ENCODE results near the gene DAPK3.

DAPK3 gene

GRCh38 chr19:3981736-3982681, 11.1 kb upstream of the DAPK3 start:
- Histone ChIP-seq H3K36me3 (ENCODE audit: control insufficient read depth, low read depth, low read length) (peaks cover 75% of the 10 kb centered on the region), H3K27ac (ENCODE audit: low read length) (no peak overlapping the region), H3K9ac (ENCODE audit: low read length) (no peak overlapping the region), H3K27me3 (ENCODE audit: control insufficient read depth, insufficient read depth, low read length) (no peaks in the 10 kb centered on the region), H3K4me3 (ENCODE audit: low read length) (no peak overlapping the region), H3K9me3 (ENCODE audit: control insufficient read depth, low read depth, low read length) (no peaks in the 10 kb centered on the region), H3K4me1 (ENCODE audit: control insufficient read depth, low read depth, low read length) (peaks cover 9% of the 10 kb centered on the region)

- peaks cover 81% of the 10 kb centered on the region for H3K36me3 ChIP-seq (ENCODE audit: control insufficient read depth, low read depth, low read length)
- no peak overlapping the region for H3K4me3 ChIP-seq (ENCODE audit: low read length)
- H3K27ac ChIP-seq (ENCODE audit: low read length) = no peak overlapping the region
- H3K9me3 ChIP-seq (ENCODE audit: control insufficient read depth, low read depth, low read length) = no peaks in the 10 kb centered on the region
- H3K27me3 ChIP-seq (ENCODE audit: control insufficient read depth, insufficient read depth, low read length) = no peaks in the 10 kb centered on the region
- peaks cover 6% of the 10 kb centered on the region for H3K4me1 ChIP-seq (ENCODE audit: control insufficient read depth, low read depth, low read length)
- H3K9ac ChIP-seq (ENCODE audit: low read length) = no peak overlapping the region
Observed at GRCh38 chr19:3981373-3981735, 10.5 kb upstream of the DAPK3 start.

GRCh38 chr19:3980353-3981251, 9.7 kb upstream of the DAPK3 start:
- Histone ChIP-seq H3K27me3 (ENCODE audit: control insufficient read depth, insufficient read depth, low read length) (no peaks in the 10 kb centered on the region), H3K36me3 (ENCODE audit: control insufficient read depth, low read depth, low read length) (peaks cover 89% of the 10 kb centered on the region), H3K27ac (ENCODE audit: low read length) (no peak overlapping the region), H3K4me3 (ENCODE audit: low read length) (no peak overlapping the region), H3K4me1 (ENCODE audit: control insufficient read depth, low read depth, low read length) (no peaks in the 10 kb centered on the region), H3K9me3 (ENCODE audit: control insufficient read depth, low read depth, low read length) (no peaks in the 10 kb centered on the region), H3K9ac (ENCODE audit: low read length) (no peak overlapping the region)

- no peak overlapping the region for H3K9ac ChIP-seq (ENCODE audit: low read length)
- H3K36me3 ChIP-seq (ENCODE audit: control insufficient read depth, low read depth, low read length) = peaks cover 96% of the 10 kb centered on the region
- no peaks in the 10 kb centered on the region for H3K4me1 ChIP-seq (ENCODE audit: control insufficient read depth, low read depth, low read length)
- H3K4me3 ChIP-seq (ENCODE audit: low read length) = no peak overlapping the region
- no peaks in the 10 kb centered on the region for H3K27me3 ChIP-seq (ENCODE audit: control insufficient read depth, insufficient read depth, low read length)
- no peak overlapping the region for H3K27ac ChIP-seq (ENCODE audit: low read length)
- H3K9me3 ChIP-seq (ENCODE audit: control insufficient read depth, low read depth, low read length) = no peaks in the 10 kb centered on the region
Observed at GRCh38 chr19:3979674-3980352, 8.9 kb upstream of the DAPK3 start.

- no peak overlapping the region for H3K4me3 ChIP-seq (ENCODE audit: low read length)
- no peaks in the 10 kb centered on the region for H3K9me3 ChIP-seq (ENCODE audit: control insufficient read depth, low read depth, low read length)
- H3K27ac ChIP-seq (ENCODE audit: low read length) = no peak overlapping the region
- H3K27me3 ChIP-seq (ENCODE audit: control insufficient read depth, insufficient read depth, low read length) = no peaks in the 10 kb centered on the region
- peaks cover 93% of the 10 kb centered on the region for H3K36me3 ChIP-seq (ENCODE audit: control insufficient read depth, low read depth, low read length)
- H3K9ac ChIP-seq (ENCODE audit: low read length) = no peak overlapping the region
- no peaks in the 10 kb centered on the region for H3K4me1 ChIP-seq (ENCODE audit: control insufficient read depth, low read depth, low read length)
Observed at GRCh38 chr19:3979289-3979673, 8.4 kb upstream of the DAPK3 start.

- peaks cover 81% of the 10 kb centered on the region for H3K36me3 ChIP-seq (ENCODE audit: control insufficient read depth, low read depth, low read length)
Observed at GRCh38 chr19:3978145-3978544, 7.2 kb upstream of the DAPK3 start.

GRCh38 chr19:3977242-3978143, 6.6 kb upstream of the DAPK3 start:
- no peak overlapping the region for H3K4me3 ChIP-seq (ENCODE audit: low read length)
- no peaks in the 10 kb centered on the region for H3K4me1 ChIP-seq (ENCODE audit: control insufficient read depth, low read depth, low read length)
- no peaks in the 10 kb centered on the region for H3K9me3 ChIP-seq (ENCODE audit: control insufficient read depth, low read depth, low read length)
- H3K36me3 ChIP-seq (ENCODE audit: control insufficient read depth, low read depth, low read length) = peaks cover 78% of the 10 kb centered on the region
- no peaks in the 10 kb centered on the region for H3K27me3 ChIP-seq (ENCODE audit: control insufficient read depth, insufficient read depth, low read length)
- H3K27ac ChIP-seq (ENCODE audit: low read length) = no peak overlapping the region
- H3K9ac ChIP-seq (ENCODE audit: low read length) = no peak overlapping the region

More at GRCh38 chr19:3978145-3978544, 7.2 kb upstream of the DAPK3 start:
- Histone ChIP-seq H3K9me3 (ENCODE audit: control insufficient read depth, low read depth, low read length) (no peaks in the 10 kb centered on the region), H3K27ac (ENCODE audit: low read length) (no peak overlapping the region), H3K27me3 (ENCODE audit: control insufficient read depth, insufficient read depth, low read length) (no peaks in the 10 kb centered on the region), H3K4me1 (ENCODE audit: control insufficient read depth, low read depth, low read length) (no peaks in the 10 kb centered on the region), H3K9ac (ENCODE audit: low read length) (no peak overlapping the region), H3K4me3 (ENCODE audit: low read length) (no peak overlapping the region)

GRCh38 chr19:3976495-3977241, 5.8 kb upstream of the DAPK3 start:
- Histone ChIP-seq H3K9ac (ENCODE audit: low read length) (no peak overlapping the region), H3K4me3 (ENCODE audit: low read length) (no peak overlapping the region), H3K36me3 (ENCODE audit: control insufficient read depth, low read depth, low read length) (peaks cover 70% of the 10 kb centered on the region), H3K27ac (ENCODE audit: low read length) (no peak overlapping the region), H3K27me3 (ENCODE audit: control insufficient read depth, insufficient read depth, low read length) (no peaks in the 10 kb centered on the region), H3K4me1 (ENCODE audit: control insufficient read depth, low read depth, low read length) (no peaks in the 10 kb centered on the region), H3K9me3 (ENCODE audit: control insufficient read depth, low read depth, low read length) (no peaks in the 10 kb centered on the region)

GRCh38 chr19:3975637-3976087, 4.8 kb upstream of the DAPK3 start:
- no peaks in the 10 kb centered on the region for H3K4me1 ChIP-seq (ENCODE audit: control insufficient read depth, low read depth, low read length)
- no peak overlapping the region for H3K4me3 ChIP-seq (ENCODE audit: low read length)
- H3K36me3 ChIP-seq (ENCODE audit: control insufficient read depth, low read depth, low read length) = peaks cover 60% of the 10 kb centered on the region
- no peaks in the 10 kb centered on the region for H3K9me3 ChIP-seq (ENCODE audit: control insufficient read depth, low read depth, low read length)
- H3K27me3 ChIP-seq (ENCODE audit: control insufficient read depth, insufficient read depth, low read length) = no peaks in the 10 kb centered on the region
- H3K27ac ChIP-seq (ENCODE audit: low read length) = no peak overlapping the region
- H3K9ac ChIP-seq (ENCODE audit: low read length) = no peak overlapping the region

GRCh38 chr19:3975144-3975543, 4.2 kb upstream of the DAPK3 start:
- Histone ChIP-seq H3K9me3 (ENCODE audit: control insufficient read depth, low read depth, low read length) (no peaks in the 10 kb centered on the region), H3K36me3 (ENCODE audit: control insufficient read depth, low read depth, low read length) (peaks cover 54% of the 10 kb centered on the region)

More at GRCh38 chr19:3975144-3975543, 4.2 kb upstream of the DAPK3 start:
- H3K27ac ChIP-seq (ENCODE audit: low read length) = no peak overlapping the region
- no peaks in the 10 kb centered on the region for H3K27me3 ChIP-seq (ENCODE audit: control insufficient read depth, insufficient read depth, low read length)
- no peak overlapping the region for H3K4me3 ChIP-seq (ENCODE audit: low read length)
- H3K9ac ChIP-seq (ENCODE audit: low read length) = no peak overlapping the region
- H3K4me1 ChIP-seq (ENCODE audit: control insufficient read depth, low read depth, low read length) = no peaks in the 10 kb centered on the region

Data from iPS-18a (cell line).